GM18520 (cell line): ENCODE data around the gene CTU1.
"Not testable (repeated sequence)": the region's sequence is repeated elsewhere in the genome, so short reads cannot be mapped to it uniquely, and the experiment has no call there.

ENCODE experiments used
- ATAC-seq: cut with Tn5 transposase; IDR thresholded peaks from one replicate; pipeline ENCODE4 v1.9.1; 2021; ENCODE audit not compliant: unreplicated experiment

The CTU1 gene

DNA sequence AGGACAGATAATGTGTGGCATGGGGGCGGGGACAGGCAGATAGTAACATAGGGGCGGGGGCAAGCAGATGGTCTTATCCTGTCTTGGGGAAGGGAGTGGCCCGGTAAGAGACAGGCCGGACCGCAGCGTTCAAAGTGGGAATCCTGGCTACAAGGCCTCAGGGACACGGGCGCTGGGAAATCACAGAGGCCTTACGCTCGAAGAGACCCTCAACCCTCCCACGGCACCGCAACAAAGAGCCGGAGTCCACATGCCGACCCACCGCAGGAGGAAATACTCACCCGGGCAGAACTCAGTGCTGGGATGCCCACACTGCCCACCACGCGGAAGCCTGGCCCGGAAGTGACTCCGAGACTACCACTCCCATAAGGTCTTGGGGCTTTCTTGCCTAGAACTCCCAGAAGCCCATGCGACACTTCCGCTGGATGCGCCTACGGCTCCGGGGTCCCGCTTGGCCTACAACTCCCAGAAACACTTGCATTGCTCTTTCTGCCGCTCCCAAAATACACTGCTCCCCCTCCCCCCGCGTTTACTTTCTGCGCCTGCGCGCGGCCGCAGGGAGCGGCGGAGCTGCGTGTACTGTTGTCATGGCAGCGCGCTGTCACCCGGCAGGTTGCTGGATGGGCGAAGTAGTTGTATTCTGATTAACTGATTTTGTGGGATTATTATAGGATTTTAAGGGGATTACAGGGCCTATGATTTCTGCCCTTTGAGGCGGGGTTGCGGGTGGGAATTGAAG lies at the start of gene CTU1:
Gene CTU1 (minus strand): TSS at position 344 of the 739 bp plus-strand sequence. CDS start 3,840 bp downstream, outside the sequence.
- ATAC-seq: peak; percentile 94

DNA sequence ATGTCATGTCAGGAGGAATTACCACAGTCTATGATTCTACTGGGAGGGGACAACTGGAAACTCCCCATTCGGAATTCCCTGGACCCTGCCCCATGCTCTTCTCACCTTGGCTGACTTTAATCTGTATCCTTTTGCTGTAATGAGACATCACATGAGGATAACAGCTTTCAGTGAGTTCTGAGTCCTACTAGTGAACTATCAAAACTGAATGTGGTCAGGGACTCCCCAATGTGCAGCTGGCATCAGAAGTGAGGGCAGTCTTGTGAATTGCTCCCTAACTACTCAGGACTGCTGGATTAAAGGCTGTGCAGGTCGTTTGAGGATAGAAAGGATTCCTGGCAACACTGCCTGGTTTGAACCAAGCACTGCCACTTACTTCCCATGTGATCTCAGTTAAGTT lies 49.1 kb upstream of the CTU1 start:
- no peak for ATAC-seq

DNA sequence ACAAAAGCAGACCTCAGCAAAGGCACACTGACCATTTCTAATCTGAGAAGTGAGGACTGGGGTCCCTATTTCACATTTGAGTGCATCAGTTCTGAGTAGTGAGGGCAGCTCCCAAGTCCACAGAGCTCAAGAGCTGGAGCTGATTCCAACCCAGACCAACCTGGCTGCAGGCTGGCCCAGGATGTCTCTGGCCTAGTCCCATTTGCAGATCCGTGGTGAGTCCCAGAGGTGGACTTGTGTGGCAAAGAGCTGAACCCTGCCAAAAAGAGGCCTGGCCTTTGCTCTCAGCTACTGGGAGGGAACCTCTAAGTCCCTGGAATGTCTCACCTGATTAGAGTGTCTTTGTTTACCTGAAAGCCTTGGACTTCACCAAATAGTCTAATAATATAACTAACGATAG lies 48.5 kb upstream of the CTU1 start:
- no peak for ATAC-seq

DNA sequence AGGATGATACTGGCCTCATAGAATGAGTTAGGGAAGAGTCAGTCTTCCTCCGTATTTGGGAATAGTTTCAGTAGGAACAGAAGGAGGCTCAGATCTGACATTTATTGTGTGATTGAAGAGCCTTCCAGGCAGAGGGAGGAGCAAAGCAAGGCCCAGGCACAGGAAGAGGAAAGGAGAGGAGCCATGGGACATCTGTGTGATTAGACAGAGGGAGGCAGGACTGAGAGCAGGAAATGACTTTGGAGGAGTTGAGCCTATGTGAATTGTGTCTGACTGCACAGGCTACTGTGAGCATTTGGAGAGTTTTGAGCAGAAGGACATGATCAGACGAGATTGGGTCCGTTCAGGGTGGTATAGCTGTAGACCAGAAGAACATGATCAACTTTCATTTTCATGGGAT lies 42.4 kb upstream of the CTU1 start:
- ATAC-seq: no peak

DNA sequence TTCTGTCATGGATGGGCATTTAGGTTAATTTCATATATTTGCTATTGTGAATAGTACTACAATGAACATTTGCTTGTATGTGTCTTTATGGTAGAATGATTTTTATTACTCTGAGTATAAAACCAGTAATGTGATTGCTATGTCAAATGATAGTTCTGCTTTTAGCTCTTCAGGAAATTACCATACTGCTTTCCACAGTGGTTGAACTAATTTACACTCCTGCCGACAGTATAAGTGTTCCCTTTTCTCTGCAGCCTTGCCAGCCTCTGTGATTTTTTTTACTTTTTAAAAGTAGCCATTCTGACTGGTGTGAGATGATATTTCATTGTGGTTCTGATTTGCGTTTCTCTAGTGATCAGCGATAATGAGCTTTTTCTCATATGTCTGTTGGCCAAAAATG lies 40.4 kb upstream of the CTU1 start:
- no peak for ATAC-seq

DNA sequence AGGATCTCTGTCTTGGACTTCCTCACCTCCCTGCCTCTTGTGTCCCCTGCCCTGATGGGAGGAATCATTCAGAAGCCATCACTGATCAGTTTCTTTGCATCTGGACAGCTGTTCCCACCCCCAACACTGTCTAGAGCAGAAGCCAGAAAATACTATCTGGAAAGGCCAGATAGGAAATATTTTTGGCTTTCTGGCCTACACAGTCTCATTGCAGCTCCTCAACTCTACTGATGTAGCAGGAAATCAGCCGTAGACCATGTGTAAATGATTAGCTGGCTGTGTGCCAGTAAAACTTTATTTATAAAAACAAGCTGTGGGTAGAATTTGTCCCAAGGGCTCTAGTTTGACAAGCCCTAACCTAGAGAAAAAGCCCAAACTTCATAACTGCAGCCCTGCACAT lies 39.5 kb upstream of the CTU1 start:
- ATAC-seq: no peak

DNA sequence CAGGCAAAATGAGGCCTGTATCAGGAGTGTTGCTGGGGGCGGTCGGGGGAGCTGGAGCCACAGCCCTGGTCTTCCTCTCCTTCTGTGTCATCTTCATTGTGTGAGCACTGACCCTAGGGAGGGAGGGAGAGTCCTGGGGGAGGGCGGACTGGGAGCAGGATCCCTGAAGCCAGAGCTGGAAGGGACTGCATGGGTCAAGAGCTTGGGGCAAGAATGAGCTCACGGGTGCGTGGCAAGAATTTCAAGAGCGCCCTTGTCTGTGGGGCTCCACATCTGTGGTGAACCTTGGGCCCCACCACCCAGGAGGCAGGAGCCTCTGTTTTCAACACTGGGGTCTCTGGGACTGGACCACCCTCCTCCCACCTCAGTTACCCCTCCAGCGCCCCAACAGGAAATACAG lies 38.5 kb upstream of the CTU1 start:
- ATAC-seq: no peak

DNA sequence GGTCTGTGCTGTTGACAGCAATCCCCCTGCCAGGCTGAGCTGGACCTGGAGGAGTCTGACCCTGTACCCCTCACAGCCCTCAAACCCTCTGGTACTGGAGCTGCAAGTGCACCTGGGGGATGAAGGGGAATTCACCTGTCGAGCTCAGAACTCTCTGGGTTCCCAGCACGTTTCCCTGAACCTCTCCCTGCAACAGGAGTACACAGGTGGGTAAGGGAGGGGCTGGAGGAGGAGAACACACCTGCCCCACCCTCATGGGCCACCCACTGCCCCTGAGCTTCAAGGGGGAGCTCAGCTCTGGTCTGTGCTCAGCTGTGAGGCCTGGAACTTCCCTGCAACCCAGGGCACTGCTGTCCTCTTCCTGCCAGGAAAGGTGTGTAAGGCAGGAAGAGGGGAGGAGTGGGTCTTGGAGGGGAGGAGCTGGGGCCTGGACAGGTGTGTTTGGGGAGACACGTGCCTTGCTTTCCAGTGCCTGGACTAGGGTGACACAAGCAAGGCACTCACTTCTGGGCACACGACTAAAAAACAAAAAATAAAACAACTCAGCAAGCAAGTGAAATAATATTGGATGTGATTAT lies 37.8 kb upstream of the CTU1 start:
- ATAC-seq: no peak

DNA sequence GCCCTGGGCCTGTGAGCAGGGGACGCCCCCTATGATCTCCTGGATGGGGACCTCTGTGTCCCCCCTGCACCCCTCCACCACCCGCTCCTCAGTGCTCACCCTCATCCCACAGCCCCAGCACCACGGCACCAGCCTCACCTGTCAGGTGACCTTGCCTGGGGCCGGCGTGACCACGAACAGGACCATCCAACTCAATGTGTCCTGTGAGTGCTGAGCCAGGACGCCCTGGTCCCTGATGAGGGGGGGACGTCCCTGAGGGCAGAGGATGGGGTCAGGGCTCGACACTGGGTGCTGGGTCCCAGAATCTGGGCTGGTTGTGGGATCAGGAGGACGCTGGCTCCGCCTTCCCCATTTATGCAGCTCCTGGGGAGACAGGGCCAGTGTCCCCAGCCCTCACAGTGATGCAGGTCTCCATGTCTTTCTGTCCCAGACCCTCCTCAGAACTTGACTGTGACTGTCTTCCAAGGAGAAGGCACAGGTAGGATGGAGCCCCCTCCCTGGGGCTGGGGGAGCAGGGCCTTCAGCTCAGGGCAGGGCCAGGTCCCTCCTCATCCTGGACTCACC lies 36.4 kb upstream of the CTU1 start:
- ATAC-seq: no peak

DNA sequence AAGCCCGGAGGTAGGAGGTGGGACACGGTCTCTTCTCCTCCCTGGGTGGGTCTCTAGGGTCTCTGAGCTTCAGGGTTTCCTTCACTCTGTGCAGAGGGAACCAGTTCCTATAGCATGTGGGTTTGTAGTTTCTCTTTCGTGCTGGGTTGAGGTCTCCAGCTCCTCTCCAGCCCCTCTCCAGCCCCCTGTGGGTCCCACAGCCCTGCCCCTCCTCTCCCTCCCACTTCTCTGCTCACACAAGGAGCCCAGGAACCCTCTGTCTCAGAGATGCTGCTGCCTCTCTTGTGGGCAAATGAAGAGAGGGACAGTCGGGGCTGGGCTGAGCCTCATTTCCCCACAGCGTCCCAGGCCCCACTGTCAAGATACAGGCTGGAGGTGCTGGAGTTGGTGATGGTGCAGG lies 35.3 kb upstream of the CTU1 start:
- no peak for ATAC-seq

DNA sequence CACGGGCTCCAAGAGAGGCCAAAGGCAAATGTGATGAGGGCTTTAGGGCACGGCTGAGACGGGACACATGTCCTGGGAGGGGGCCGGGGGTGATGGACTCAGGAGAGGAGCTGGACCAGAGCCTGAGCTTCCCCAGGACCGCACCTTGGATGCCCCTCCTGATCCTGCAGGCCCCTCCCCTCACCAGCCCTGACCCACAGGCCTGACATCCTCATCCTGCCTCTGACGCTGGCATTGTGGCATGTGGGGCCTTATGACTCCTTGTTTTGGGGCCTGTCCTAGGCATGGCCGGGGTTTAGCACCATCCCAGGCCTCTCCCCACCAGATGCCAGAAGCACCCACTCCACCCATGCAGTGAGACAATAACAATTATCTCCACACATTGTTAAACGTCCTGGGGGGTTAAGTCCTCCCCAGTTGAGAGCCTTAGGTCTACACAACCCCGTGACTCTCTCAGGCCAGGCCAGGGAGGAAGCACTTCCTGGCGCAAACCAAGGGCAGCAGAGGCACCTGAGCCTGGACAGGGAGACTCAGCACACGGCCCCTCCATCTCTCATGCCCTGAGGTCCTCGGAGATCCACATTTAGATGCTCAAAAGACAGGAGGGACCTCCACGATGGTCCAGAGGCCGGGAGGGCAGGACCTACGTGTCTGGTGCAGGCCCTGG lies 34.7 kb upstream of the CTU1 start:
- not testable (repeated sequence) for ATAC-seq

DNA sequence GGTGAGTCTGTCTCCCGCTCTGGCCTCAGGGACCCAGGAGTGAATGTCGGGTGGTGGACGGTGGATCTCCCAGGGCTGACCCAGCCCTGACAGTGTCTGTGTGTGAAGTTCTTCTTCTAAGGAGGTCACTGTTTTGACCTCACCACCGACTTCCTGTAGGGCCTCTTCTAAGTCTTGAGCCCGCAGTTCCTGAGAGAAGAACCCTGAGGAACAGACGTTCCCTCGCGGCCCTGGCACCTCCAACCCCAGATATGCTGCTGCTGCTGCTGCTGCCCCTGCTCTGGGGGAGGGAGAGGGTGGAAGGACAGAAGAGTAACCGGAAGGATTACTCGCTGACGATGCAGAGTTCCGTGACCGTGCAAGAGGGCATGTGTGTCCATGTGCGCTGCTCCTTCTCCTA lies 33.9 kb upstream of the CTU1 start, which contains the start of gene SIGLEC7:
Gene SIGLEC7 (plus strand): TSS at position 183 of the 400 bp plus-strand sequence. CDS start 69 bp downstream, at position 252.
- ATAC-seq: no peak

DNA sequence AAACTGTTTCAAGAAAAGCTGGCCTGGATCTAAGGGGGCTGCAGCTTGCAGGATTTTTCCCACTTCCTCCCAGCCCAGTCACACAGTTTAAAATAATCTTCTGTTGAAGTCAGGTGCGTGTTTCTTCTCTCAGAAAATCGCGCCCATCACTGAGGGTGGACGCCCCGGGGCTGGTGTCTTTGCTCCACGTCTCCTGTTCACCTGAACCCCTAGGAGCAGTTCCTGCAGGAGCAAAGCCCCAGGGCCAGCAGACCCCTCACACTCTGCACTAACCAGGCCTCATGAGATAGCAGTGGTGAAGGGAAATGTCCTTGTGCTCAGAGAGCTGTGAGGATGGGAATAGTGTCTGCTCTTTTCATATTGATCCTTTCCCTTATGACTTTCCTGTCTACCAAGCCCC lies 33.0 kb upstream of the CTU1 start:
- no peak for ATAC-seq

DNA sequence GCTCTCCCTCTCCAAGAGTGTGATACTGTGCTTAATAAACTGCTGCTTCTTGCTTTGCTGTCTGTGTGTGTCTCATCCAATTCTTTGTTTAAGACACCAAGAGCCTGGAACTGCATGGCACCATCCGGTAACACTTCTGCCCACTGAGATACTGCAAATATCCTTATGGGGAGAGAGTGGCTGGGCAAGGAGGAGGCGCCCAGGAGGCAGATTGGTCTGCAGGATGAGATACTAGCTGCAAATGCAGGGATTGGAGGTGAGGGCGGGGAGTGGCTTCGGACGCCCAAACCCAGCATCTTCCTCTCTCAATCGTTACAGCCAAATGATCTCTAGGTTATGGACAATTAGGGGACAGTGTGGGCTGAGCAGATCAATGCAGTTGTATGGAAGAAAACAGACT lies 32.2 kb upstream of the CTU1 start:
- ATAC-seq: no peak

DNA sequence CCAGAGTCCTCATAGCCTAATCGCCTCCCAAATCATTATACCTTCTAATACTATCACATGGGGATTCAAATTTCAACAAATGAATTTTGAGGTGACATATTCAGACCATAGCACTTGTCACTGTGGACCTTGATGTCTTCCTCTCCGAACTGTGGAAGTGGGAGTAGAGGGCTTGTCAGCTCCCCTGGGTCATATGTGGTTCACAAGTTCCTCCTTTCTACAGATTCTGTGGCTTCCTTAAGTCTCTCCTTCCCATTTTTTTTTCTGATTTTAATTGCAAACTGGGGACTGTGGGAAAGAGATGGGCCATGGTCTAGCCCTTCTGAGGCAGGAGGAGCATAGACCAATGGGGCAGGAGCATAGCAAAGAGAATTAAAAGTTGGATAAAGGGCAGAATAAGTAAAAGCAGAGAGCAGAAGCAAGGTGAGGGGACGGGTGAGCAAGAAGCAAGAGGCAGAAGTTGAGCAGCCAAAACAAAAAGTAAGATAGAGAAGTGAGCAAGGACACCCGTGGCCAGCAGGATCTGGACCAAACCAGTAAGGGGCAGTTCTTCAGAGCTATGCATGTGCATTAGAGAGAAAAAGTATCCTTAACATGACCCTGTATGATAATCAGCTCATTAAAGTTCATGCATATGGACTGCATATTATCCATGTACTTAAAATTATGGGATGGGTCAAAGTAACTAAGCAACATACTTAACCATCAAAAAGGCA lies 31.2 kb upstream of the CTU1 start:
- no peak for ATAC-seq

DNA sequence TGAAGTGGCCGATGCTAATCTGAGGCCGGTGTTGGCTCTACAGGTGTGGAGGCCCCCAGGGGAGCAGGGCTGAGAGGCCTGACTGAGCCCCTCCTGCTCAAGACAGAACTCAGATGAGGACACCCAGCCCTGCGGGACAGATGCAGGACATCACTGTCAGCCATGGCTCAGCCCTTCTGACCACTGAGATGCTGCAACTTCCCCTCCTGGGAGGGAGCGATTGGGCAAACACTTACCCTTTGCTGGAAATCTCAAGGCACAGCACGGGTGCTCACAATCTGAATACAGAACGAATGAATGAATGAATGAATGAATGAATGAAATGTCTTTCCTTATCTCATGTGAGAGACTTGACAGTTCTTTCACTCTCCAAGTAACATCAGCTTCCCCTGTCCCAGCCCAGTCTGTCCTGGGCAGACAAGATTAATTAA lies 30.4 kb upstream of the CTU1 start:
- no peak for ATAC-seq

DNA sequence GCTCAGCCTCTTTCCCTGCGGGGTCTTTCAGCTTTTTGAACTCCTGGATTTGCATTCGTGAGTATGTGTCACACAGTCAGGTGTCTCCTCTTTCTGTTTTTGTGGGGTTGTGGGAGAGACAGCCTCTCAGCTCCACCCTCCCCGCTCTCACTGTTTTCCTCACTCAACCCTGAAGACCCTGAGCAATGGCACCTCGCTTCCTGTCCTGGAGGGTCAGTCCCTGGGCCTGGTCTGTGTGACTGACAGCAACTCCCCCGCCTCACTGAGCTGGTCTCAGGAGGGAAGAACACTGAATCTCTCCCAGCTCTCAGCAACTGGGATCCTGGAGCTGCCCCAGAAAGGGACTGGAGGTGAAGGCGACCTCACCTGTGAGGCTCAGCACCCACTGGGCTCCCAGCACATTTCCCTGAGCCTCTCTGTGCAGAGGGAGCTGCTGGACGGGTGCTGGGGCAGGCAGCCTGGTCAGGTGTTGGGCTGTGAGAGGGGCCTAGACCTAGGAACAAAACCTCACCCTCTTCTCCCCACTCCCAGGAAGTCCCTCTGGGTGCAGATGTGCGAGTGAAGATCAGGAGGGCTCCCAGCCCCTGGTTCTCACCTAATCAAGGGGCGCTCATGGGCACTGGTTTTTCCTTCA lies 29.7 kb upstream of the CTU1 start:
- ATAC-seq: no peak

DNA sequence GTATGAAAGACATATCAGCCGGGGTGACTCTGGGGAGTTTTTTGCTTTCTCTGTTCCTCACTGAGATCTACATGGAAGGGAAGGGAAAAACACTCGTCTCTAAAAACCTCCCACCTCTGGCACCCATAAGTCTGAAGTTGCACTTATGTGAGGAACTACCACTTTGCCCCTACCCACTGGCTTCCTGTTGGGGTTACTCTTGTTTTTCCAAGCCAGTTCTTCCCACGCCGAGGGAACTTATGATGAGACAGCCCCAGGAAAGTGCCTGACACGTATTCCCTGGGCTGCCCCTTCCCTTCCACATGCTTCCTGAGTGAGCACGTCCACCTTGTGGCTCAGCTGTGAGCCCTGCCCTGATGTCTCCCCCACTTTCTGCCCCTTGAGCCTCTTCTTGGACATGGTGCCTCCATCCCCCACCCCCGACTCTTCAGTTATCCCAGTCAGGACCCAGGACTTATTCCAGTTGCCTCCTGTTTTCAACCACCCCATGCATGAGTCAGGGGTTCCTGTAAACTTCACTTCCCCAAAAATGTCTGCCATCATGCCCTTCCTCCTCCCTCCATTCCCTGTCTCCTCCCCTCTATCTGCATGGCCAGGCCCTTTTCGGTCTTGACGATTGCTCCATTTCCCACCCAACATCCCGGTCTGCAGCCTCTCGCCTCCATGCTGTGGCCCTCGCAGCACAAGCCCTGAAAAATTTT lies 28.8 kb upstream of the CTU1 start:
- ATAC-seq: no peak

DNA sequence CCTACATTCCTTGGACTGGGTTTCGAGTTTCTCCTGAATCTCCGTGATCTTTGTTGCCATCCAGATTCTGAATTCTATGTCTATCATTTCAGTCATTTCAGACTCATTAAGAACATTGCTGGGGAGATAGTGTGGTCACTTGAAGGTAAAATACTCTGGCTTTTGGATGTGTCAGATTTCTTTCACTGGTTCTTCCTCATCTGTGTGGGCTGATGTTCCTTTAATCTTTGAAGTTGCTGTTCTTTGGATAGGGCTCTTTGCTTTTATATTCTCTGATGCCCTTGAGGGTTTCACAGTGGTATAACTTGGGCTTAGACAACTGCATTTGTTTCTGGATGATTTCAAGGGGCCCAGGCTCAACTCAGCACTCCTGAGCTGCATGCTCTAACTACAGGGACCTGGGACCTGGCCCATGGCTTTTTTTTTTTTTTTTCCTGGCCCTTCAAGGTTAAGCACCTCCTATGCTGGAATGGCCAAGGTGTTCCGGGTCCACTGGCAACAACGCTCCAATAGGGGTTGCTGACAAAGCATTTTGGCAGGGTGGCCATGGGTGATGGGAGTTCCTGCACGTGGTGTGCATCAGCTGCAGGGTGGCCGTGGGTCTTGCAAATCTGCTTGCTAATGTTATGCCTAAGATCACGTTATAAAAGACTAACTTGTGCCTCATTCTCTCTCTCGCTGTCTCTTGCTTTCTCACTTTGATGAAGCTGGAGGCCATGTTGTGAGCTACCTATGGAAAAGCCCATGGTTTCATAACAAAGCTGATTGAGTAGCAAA lies 28.0 kb upstream of the CTU1 start:
- no peak for ATAC-seq
